HK-2 (cell line): ENCODE results near the gene TMPRSS2.

Experiments used
- DNase-seq: peaks from one replicate; pipeline ENCODE4 v3.0.0-alpha.2; 2018; ENCODE audit not compliant: unreplicated experiment

Gene TMPRSS2

GRCh38 chr21:41481191-41481590 is 26.8 kb downstream of the TMPRSS2 start:
- peak; percentile 16 for DNase-seq

GRCh38 chr21:41480086-41480690 is 27.8 kb downstream of the TMPRSS2 start:
- no peak for DNase-seq

DNA sequence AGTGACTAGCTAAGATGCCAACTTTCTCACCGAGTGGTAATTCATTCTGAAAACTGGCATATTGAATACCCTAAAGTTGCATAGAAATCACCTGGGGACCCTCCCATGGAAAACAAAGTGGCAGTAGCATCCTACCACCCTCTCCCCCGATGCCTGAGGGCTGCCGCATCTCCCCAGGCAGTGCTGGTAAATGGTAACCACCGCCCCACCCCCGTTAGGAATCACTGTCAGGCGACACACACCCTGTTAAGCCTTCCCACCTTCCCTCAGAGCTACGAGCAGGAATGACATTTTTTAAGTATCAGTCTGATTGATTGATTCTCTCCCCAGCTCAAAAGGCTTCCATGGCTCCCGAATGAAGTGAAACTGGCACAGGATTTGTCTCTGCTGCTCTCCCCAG is 28.3 kb downstream of the TMPRSS2 start:
- DNase-seq = no peak

GRCh38 chr21:41478319-41479177 is 29.4 kb downstream of the TMPRSS2 start:
- no peak for DNase-seq

- DNase-seq = no peak
These were observed 30.2 kb downstream of the TMPRSS2 start for GRCh38 chr21:41477641-41478318.

DNA sequence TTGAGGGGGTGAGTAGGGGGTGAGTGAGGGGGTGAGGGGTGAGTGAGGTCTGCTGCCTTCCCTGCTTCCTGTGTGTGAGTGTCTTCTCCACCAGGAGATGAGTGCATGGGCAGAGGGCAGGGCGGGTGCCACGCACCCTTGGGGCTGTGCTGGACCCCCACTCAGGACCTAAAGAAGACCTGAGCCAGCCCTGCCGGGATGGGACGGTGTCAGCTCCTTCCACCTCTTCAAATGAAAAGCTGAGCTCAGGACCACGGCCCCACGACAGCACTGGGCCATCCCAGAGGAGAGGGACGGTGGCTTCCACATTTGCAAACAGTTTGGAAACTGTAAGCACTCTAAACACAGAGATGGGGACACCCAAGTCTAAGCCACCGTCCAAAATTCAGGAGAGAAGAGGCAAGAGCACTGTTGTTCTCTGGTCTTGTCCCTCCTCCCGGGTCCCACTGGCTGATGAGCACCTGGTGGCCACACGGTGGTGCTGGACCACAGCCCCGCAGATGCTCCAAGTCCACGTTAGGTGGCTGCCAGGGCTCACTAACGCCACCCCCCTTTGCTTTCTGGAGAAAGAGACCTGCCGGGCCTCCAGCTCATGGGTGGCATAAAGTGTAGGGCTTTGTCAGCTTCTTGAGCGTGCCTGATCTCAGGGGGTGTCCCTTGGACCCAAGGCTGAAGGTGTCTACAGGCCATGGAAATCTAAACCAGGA is 32.1 kb downstream of the TMPRSS2 start:
- no peak for DNase-seq

DNA sequence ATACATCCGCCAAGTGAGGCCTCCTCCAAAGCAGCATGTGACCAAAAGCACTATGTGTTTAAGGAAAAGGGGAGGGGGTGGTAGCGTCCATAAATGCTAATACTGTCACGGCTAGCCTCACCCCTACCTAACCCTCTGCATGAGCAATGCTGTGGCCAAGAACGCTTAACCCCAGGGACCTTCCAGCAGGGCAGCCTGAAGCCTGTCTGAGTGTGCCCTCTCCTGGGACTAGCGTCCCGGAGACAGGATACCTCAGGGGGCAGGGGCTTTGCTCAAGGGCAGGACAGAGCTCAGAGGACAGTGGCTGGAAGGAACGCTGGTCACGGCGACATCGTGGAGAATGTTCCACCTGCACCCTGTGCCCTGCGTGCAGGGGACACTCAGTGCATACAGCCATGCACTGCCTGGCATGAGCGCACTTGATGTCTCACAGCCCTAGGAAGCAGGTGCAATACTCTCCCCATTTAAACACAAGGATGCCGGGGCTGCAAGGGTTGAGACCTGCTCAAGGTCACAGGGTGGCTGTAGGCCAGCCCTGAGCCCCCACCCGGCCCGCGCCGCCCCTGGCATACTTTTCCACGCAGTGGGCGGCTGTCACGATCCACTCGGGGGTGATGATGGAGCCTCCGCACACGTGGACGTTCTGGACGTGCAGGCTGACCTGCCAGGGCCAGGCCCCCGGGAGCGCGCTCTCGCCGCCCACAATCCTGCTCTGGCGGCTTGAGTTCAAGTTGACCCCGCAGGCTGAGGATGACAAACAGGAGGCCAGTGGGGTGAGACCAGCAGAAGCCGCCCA is 35.0 kb downstream of the TMPRSS2 start:
- no peak for DNase-seq

DNA sequence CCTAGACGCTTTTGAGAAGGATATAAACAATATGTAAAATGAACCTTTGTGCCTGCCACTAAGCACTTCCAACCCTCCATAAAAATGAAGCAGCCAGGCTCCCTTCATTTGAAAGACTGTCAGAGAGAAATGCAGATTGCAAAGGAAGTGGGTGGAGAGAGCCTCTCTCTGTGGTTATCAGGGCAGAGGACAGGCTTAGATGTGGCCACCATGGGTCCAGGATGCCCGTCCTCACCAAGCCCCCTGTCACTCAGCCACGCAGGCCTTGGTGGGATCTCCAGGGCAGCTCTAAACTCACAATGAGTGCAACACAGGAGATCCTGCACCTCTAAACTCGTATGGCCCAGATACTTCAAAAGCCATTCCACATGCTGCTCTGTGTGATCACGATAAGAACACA is 37.9 kb downstream of the TMPRSS2 start:
- no peak for DNase-seq

GRCh38 chr21:41466024-41466820 is 41.7 kb downstream of the TMPRSS2 start:
- DNase-seq = no peak

- DNase-seq = no peak
These were observed 42.7 kb downstream of the TMPRSS2 start for GRCh38 chr21:41465176-41465781.

DNA sequence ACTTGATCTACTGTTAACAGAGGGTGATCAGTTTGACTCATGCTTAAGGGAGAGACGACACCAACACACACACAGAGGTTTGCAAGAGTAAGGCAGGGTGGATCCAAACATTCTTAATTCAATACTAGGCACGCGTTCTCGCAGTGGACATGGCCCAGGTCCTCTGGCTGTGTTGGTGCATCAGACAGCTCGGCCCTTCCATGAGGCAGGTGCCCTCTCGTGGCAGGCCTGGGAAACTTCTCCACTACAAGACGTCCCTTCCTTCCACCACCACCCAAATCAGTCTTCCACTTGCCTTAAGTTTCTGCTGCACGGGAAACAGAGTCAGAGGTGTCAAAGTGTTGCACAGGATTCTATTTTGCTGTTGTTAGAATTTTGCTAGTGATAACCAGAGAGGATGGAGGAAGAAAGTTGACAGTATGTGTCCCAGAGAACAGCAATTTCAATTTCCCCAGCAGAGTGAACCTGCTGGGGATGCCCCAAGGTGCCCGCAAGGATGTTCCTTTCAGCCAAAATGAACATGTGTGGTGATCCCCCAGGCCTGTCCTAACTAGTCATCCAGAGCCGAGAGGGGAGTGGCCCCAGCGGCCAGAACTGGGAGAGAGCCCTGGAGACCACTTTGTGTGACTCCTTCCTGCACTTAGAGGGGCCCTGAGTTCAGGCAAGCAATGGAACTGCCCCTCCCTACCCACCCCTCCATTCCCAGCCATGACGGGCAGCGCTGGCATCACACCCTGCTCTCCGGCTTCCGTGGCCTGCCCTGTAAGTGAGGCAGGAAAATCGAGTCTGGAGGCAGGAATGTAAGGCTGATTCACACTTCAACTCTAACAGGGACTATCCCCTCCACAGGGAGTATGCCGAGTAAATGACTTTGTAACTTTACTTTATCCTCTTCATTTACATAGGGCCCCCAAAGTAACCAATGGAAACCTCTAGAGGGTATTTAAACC is 47.1 kb downstream of the TMPRSS2 start:
- peak; percentile 44 for DNase-seq

DNA sequence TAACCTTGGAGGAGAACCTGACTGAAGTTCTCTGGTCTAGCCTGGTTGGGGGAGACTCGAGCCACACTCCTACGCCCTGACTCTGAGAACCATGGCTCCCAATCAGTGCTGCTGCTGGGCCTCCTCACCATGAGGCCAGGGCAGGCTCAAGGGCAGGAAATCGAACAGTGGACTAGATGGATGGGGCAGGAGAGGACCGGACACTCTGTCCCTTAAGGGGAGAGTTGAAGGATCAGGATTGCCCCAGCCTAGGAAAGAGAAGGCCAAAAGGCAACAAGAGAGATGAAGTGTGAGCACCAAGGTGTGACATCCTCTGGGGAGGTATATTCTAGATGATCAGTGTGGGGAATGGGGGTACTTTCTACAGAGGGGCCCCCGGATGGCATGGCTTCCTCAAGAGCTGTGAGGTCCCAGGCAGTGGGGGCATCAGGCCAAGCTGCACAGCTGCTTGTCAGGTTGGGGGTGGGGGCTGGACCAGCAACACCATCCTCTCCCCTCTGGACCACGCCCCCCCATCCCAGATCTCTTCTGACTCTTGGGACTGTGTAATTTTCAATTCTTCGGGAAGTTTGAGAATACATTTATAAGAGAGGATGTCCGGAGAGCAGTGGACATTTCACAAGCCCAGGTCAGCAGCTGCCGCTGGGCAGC is 47.9 kb downstream of the TMPRSS2 start:
- DNase-seq = no peak

DNA sequence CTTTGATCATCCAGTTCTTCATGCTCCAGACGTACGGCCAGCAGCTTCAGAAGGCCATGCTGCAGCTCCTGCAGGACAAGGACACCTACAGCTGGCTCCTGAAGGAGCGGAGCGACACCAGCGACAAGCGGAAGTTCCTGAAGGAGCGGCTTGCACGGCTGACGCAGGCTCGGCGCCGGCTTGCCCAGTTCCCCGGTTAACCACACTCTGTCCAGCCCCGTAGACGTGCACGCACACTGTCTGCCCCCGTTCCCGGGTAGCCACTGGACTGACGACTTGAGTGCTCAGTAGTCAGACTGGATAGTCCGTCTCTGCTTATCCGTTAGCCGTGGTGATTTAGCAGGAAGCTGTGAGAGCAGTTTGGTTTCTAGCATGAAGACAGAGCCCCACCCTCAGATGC is 49.4 kb downstream of the TMPRSS2 start:
- no peak for DNase-seq

DNA sequence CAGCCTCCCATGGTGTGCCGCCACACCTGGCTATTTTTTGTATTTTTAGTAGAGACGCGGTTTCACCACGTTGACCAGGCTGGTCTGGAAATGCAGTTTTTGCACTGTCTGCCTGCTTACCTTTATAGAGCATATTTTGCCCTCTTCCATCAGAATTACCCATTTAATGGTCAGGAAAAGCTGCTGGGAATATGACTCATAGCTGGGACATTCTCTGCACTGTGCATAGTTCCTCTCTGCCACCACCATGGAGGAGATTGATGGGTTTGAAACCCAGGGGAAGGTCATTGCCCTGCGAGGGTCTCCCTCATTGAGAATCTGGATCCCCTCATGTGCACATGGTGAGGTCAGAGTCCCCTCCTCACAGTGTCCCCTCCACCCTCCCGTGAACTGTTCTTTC is 49.8 kb downstream of the TMPRSS2 start:
- no peak for DNase-seq

- DNase-seq = no peak
These were observed 54.2 kb downstream of the TMPRSS2 start for GRCh38 chr21:41453761-41454160.

DNA sequence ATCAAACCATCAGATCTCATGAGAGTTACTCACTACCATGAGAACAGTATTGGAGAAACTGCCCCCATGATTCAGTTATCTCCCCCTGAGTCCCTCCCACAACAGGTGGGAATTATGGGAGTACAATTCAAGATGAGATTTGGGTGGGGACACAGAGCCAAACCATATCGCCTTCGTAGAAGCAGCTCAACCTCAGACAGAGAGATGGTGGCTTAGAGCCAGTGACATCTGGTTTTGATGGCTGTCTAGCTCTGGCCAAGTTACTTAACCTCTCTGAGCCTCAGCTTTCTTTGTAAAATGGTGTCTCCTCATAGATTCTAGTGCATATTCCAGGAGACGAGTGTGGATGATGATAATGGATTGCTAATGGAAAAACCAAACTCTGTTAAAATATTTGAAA is 54.8 kb downstream of the TMPRSS2 start:
- DNase-seq = no peak

GRCh38 chr21:41451753-41452676 is 55.9 kb downstream of the TMPRSS2 start:
- no peak for DNase-seq
